HG02623 (cell line): ENCODE results near the gene C1QTNF9B.
"Not testable (repeated sequence)": the region's sequence is repeated elsewhere in the genome, so short reads cannot be mapped to it uniquely, and the experiment has no call there.

ENCODE experiments used
- ATAC-seq: cut with Tn5 transposase; IDR thresholded peaks from one replicate; pipeline ENCODE4 v1.9.1; 2021; ENCODE audit warnings: moderate library complexity; ENCODE audit not compliant: unreplicated experiment

C1QTNF9B gene

DNA sequence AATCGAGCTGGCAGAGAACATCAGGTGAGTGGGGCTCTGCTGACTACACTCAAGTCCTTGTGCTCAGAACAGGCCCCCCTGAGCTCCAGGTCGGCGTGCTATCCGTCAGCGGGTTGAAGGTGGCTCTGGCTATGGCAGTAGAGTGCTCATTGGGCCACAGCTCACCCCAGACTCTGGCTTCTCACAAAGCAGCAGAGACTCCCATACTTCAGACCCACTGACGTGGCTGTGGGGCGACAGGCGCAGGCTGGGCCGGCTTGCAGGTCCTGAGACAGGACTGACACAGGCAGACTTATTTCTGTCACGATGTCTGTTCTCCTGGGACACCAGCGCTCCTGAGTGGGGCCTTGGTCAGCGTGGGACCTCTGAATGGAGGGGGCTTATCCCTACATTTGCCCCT lies 2.6 kb downstream of the C1QTNF9B start:
- not testable (repeated sequence) for ATAC-seq

GRCh38 chr13:23893791-23894190 lies 3.5 kb downstream of the C1QTNF9B start:
- ATAC-seq, result not testable (repeated sequence)

DNA sequence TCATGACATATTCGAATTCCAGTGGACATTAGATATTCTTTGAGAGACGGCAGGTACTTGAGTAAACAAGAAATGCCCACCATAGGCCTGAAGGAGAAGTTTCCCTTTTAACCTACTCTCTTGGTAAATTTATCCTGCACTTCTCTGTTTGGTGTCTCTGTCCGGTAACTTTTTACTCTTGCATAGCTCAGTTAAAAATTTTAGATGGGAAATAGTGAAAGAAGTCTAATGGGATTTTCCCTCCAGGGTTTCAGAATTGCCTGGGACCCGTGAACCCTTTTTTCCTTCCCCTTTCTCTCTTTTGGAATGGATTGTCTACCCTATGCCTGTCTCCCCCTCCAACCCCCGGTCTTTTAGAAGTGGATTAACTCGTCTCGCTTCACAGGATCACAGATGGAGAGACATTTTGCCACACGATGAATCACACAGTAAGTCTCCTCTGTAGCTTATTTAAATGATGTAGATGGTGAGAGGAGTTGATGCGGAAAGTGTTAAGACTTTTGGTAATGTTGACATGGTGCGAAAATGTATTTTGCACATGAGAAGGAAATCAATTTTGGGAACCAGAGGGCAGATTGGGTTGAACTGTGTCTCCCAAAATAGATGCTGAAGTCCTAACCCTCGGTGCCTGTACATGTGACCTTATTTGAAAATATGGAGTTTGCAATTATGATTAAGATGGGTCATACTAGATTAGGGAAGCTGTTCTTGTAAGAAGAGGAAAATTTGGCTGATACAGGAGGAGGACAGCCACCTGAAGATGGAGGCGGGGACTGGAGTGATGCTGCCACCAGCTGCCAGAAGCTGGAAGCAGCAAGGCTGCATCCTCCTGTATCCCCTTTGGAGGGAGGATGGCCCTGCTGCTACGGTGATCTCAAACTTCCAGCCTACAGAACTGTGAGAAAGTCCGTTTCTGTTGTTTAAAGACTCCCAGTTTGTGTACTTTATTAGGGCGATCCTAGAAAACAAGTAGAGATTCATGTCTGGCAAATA lies 7.4 kb downstream of the C1QTNF9B start:
- ATAC-seq, result peak; percentile 3

- peak; percentile 95 for ATAC-seq
Observed at GRCh38 chr13:23888658-23889614, 8.4 kb downstream of the C1QTNF9B start, which contains the start of gene MIPEP. Gene MIPEP (minus strand): TSS chr13:23889400. CDS start chr13:23889320, 80 bp downstream.

DNA sequence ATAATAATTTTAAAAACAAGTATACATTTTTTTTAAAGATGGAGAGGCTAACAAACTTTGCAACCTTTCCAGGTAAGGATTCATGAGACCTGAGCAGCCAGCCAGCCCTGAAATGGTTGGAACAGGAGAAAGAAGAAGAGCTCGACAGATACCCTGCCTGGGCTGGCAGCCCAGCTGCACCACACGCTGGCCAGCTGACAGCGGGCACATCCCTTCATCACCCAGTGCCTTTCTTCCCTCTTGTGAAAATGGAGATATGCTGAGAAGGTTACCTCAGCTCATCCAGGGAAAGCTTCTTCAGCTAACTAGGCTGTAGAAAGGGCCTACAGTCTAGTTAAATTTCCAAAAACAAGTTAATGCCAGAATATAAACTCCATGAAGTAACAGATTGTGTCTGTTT lies 12.9 kb downstream of the C1QTNF9B start:
- not testable (repeated sequence) for ATAC-seq

DNA sequence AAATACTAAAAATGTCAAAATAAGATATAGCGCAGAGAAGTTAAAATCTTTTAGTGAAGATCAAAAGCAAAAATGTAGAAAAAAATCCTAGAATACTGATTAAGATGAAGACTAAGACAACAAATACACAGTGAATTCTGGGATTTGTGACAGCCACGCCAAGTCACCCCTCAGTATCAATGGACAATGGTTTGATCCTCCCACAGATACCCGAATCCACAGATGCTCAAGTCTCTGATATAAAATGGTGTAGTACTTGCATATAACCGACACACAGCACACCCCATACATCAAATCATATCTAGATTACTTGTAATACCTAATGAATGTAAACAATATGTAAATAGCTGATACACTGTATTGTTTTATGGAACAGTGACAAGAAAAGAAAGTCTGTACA lies 14.0 kb downstream of the C1QTNF9B start:
- no peak for ATAC-seq

GRCh38 chr13:23881402-23881800 lies 15.9 kb downstream of the C1QTNF9B start:
- not testable (repeated sequence) for ATAC-seq

DNA sequence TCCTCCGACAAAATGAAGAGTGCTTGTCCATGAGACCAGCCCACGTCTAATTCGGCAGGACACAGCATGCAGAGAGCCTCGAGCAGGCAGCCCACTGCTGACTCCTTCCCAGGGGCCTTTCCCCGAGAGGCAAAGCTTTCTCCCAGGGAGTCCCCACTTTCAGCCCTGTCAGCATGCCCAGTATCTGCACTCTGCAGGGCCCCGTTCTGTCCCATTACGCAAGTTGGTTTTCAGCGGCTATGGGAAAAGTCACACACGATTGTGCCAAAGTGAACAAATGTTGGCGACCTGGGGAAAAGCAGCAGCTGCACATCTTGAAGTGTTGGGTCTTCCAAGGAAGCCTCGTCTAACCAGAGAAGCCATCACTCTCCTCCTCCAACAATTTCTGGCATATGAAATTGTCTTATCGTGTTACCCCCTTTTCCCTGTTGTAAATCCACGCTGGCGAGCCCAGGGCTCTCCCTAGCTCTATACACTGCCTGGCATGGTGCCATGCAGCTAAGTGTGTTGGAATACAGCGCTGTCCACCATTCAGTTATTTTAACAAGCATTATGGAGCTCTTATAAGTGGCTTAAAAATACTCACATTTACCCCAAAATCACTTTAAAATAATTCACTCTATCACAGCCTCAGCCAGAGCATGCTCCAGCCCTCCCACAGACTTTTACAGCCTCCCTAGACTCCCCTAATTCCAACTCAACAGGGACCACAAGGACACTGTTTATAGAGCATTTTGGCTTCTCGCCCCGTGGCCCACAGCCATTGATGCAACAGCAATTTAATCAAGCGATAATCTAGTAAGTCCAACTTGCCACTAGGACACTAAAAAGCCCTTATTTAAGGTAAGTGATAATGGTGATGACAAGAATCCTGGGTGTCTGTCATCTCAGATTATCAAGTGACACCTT lies 16.6 kb downstream of the C1QTNF9B start:
- not testable (repeated sequence) for ATAC-seq

- no peak for ATAC-seq
Observed at GRCh38 chr13:23877286-23877685, 20.0 kb downstream of the C1QTNF9B start.

DNA sequence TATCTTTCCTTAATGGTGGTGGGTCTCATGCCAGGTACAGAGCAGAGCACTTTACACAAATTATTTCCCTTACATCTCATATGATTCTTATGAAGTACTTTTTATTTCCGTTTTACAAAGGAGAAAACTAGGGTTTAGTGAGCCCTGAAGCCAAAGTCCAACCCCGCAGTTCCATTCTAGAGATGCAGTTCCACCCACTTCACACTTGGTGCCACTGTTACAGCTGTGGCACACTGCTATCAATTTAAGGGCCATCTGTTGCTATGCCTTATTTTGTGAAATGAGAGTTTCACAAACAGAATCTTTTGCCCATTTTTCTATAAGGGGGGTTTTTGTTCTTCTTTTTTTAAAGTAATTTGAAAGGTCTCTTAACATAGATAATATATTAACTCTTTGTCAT lies 21.0 kb downstream of the C1QTNF9B start:
- ATAC-seq, result no peak

GRCh38 chr13:23871616-23872220 lies 25.6 kb downstream of the C1QTNF9B start:
- no peak for ATAC-seq

DNA sequence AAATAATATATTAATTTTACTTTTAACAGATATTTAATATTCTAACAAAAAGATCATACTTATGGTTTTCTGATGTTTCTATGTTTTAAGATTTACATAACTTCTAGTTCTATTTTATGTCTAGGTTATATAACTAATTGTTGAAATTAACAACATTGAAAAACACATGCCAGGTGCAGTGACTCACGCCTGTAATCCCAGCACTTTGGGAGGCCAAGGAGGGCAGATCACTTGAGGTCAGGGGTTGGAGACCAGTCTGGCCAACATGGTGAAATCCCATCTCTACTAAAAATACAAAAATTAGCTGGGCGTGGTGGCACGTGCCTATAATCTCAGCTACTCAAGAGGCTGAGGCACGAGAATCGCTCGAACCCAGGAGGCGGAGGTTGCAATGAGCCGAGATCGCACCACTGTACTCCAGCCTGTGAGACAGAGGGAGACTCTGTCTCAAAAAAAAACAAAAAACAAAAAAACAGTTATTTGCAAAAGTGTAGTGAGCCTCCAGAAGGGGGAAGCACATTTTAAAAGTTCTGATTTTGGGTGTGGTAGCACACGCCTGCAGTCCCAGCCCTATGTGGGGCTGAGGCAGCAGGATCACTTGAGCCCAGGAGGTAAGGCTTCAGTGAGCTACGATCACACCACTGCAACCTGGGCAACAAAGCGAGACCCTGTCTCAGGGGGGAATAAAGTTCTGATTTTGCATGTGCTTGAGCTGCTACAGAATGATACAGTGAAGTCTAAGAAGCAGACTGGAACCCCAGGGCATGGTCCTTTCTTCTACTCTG lies 26.8 kb downstream of the C1QTNF9B start:
- no peak for ATAC-seq

DNA sequence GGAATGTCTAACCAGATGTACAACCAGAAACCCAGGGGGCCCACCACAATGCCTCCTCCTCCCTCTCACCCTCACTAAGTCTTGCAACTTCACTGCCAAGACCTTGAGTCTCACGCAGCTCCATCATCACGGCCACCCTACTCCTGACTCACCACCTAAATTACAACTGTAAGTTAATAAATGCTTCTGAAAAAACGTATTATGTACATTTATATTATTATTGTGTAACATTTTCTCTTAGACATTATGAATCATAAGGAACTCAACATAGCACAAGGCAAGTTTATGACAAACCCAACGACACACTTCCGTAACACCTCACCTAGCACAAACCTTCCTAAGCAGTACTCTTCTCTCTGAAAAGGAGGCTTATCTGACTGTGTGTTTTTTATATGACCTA lies 28.8 kb downstream of the C1QTNF9B start:
- no peak for ATAC-seq

GRCh38 chr13:23867027-23867491 lies 30.2 kb downstream of the C1QTNF9B start:
- no peak for ATAC-seq

GRCh38 chr13:23866420-23867026 lies 30.8 kb downstream of the C1QTNF9B start:
- no peak for ATAC-seq

DNA sequence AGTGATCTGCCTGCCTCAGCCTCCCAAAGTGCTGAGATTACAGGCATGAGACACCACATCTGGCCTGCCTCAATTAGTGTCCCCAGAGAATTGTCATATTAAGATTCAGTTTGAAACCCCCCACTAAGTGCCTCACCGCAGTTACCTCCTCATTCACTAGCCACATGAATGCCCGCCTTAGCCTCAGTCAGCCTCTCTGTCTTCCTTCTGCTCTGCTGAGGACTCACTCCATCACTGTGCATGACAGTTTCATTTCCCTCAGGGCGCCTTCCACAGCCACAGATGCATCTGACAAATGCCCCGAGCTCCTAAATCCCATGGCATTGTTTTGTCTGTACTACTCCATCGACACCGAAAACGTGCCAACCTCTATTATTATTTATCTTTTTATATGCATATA lies 31.4 kb downstream of the C1QTNF9B start:
- no peak for ATAC-seq

DNA sequence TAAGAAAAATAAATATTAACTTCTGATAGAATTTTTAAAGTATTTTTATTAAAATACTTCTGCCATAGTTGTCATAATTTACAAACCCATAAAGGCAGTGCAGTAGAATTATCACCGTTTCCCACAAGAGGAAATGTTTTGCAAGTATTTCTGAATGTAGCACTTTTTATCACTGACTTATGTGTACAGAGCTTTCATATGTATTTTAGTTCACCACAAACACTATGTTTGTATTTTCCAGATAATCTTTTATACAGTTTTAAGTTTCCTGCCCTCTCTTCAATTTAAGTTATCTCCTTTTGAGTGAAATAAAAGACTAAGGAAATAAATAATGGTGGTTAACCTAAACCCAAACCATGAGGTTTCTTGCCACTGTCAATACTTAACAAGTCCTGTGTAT lies 32.3 kb downstream of the C1QTNF9B start:
- ATAC-seq, result no peak

DNA sequence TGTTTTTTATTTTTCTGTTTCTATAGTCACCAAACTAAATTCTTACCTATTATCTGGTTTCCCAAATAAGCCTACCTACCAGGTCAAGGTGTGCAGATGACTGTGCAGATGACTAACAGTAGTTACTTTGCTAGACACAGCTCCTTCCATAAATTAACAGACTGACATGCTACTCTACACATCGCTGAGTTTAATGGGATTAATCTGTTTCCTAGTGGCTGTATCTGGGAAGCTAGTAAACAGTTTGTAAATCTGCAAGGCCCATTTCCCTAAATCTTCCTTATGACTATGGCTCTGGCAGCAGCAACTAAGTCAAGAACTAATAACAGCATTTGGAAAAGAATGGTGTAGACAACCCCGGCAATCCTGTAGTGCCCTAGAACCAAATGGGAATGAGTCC lies 36.0 kb downstream of the C1QTNF9B start:
- no peak for ATAC-seq

DNA sequence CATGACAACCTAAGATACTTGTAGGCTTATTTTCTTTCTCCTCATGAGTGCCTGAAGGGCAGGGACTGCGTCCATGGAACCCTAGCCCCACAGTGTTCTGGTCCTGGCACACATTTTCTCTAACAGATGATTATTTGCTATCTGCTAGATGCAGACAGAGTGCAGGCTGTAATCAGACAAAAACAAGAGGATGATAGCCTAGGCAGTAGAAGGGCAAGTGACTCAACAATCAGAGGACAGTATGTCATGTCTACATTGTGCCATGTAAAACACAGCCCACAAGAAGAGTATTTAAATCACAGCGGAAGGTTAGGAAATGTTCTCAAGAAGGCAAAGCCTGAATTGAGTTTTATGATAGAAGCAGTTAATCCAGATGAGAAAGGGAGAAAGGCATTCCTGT lies 37.4 kb downstream of the C1QTNF9B start:
- ATAC-seq, result no peak
